ENCODE results near the gene PCNA. TPM values are rescaled to one million over a fixed set of nuclear protein-coding genes. Genes with fewer than 3 reads are reported as not detected.

Gene PCNA
- total and polyA plus RNA-seq, 10 of the 15 experiments (the other 5 are each of a cell fraction or from before 2014, with no cell fraction given), result 389 to 694 (median 540) TPM

DNA sequence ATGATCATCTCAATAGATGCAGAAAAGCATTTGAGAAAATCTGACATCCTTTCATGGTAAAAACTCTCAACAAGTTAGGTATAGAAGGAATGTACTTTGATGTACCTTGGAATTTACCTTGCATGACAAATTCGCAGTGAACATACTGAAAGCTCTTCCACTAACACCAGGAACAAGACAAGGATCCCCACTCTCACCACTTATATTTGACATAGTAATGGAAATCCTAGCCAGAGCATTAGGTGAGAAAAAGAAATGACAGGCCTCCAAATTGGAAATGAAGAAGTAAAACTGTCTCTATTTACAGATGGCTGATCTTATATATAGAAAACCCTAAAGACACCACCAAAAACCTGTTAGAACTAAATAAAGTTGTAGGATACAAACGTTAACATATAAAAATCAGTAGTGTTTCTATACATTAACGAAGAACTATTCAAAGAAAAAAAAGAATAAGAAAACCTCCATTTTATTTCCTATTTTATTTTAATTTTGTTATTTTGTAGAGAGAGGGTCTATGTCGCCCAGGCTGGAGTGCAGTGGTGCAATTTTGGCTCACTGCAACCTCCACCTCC lies 26.9 kb downstream of the PCNA start (continued):
- TF ChIP-seq RFX5 (IDR thresholded peaks at IDR 0.05; ENCODE audit: low read depth, low read length) (no peak), NRF1 (conservative IDR thresholded peaks at IDR 0.05; ENCODE audit: low read depth, low read length) (no peak), CREB1 (IDR thresholded peaks at IDR 0.05; ENCODE audit: low read depth) (no peak)
- TF ChIP-seq, protein P1, sequence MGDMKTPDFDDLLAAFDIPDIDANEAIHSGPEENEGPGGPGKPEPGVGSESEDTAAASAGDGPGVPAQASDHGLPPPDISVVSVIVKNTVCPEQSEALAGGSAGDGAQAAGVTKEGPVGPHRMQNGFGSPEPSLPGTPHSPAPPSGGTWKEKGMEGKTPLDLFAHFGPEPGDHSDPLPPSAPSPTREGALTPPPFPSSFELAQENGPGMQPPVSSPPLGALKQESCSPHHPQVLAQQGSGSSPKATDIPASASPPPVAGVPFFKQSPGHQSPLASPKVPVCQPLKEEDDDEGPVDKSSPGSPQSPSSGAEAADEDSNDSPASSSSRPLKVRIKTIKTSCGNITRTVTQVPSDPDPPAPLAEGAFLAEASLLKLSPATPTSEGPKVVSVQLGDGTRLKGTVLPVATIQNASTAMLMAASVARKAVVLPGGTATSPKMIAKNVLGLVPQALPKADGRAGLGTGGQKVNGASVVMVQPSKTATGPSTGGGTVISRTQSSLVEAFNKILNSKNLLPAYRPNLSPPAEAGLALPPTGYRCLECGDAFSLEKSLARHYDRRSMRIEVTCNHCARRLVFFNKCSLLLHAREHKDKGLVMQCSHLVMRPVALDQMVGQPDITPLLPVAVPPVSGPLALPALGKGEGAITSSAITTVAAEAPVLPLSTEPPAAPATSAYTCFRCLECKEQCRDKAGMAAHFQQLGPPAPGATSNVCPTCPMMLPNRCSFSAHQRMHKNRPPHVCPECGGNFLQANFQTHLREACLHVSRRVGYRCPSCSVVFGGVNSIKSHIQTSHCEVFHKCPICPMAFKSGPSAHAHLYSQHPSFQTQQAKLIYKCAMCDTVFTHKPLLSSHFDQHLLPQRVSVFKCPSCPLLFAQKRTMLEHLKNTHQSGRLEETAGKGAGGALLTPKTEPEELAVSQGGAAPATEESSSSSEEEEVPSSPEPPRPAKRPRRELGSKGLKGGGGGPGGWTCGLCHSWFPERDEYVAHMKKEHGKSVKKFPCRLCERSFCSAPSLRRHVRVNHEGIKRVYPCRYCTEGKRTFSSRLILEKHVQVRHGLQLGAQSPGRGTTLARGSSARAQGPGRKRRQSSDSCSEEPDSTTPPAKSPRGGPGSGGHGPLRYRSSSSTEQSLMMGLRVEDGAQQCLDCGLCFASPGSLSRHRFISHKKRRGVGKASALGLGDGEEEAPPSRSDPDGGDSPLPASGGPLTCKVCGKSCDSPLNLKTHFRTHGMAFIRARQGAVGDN (IDR thresholded peaks at IDR 0.05), result peak; percentile 31; the same call in 1 of the 2 replicates
- TF ChIP-seq, protein P2, sequence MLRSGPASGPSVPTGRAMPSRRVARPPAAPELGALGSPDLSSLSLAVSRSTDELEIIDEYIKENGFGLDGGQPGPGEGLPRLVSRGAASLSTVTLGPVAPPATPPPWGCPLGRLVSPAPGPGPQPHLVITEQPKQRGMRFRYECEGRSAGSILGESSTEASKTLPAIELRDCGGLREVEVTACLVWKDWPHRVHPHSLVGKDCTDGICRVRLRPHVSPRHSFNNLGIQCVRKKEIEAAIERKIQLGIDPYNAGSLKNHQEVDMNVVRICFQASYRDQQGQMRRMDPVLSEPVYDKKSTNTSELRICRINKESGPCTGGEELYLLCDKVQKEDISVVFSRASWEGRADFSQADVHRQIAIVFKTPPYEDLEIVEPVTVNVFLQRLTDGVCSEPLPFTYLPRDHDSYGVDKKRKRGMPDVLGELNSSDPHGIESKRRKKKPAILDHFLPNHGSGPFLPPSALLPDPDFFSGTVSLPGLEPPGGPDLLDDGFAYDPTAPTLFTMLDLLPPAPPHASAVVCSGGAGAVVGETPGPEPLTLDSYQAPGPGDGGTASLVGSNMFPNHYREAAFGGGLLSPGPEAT (IDR thresholded peaks at IDR 0.05; ENCODE audit: low read depth), result peak; percentile 54; the same call in 1 of the 2 replicates
